ENCODE data around the gene BEND3.
"Not testable (repeated sequence)": the region's sequence is repeated elsewhere in the genome, so short reads cannot be mapped to it uniquely, and the experiment has no call there.

The BEND3 gene

GRCh38 chr6:107120404-107120803, 5.1 kb upstream of the BEND3 start:
- no peak for DNase-seq (ENCODE audit: low read depth)

DNA sequence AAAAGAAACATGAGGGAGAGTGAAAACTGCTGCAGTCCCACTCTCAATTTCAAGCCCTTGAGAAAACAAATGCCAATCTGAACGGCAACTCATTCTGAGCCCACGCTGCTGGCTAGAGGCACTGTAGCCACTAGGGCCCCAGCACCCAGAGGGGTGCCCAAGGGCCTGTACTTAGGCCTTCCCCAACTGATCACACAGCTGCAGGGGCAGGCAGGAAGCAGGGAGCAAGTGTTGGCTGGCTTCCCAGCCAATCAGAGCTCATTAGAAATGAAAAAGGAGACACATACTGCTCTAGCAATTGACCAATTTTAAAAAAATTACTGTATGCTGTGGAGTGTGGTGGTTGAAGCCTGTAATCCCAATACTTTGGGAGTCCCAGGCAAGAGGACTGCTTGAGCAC, 3.7 kb upstream of the BEND3 start:
- no peak for DNase-seq (ENCODE audit: low read depth)

- DNase-seq (ENCODE audit: low read depth) = not testable (repeated sequence)
These were observed 3.2 kb upstream of the BEND3 start for GRCh38 chr6:107118540-107118939.

GRCh38 chr6:107116931-107117330, 1.6 kb upstream of the BEND3 start:
- DNase-seq (ENCODE audit: low read depth) = no peak

DNA sequence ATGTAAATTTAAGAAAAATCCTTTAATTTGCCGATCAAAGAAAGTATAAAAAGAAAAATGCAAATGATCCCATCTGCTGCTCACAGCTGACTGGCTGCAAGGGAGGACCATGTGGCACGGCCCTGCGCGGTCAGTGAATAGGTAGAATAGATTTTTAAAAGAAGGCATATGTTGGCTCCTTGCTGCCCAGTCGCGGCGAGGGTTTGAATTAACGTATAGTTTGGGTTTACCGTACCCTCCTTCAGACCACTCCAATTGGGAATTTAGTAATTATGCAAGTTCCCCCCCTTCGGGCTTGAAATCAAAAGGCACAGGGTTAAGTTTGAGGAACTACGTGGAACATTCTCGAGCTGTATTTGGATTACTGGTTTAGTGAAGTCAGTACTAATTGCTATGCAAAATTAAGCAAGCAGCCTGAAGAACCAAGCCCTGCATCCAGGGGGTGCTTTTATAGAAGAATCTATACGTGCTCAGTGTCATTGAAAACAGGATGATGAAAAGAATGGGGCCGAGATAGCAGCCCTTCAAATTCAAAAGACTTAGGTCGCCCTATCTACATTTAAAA, 1.1 kb upstream of the BEND3 start:
- no peak for DNase-seq (ENCODE audit: low read depth)

DNA sequence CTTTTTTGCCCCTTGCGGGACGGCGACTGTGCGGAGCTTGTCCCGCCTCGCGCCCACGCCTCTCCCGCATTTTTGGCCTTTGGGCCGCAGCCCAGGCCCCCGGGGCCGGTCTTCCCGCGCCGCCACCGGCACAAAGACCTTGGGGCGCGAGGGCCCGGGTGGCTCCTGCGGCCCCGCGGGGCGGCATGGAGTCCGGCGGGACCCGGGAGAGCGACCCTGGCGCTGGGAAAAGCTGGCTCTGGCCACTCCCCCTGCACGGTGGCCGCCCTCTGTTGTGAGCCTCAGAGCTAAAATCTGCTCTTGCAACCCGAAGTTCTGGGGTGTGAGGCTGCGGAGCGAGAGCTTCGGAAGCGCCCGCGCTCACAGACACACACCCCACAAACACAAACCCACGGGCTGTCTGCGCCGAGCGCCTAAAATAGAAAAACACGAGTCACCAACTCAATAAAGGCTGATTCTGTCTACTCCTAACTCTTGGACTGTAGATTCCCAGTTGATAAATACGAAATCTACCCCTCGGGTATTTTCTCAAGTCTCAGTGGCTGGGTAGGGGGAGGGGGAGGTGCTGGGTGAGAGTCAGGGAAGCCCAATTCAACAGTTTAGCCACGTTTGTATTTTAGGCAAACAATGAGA, 496 bp upstream of the BEND3 start:
- no peak for DNase-seq (ENCODE audit: low read depth)

- peak; percentile 27 for DNase-seq (ENCODE audit: low read depth)
These were observed 946 bp downstream of the BEND3 start for GRCh38 chr6:107114213-107114925.

DNA sequence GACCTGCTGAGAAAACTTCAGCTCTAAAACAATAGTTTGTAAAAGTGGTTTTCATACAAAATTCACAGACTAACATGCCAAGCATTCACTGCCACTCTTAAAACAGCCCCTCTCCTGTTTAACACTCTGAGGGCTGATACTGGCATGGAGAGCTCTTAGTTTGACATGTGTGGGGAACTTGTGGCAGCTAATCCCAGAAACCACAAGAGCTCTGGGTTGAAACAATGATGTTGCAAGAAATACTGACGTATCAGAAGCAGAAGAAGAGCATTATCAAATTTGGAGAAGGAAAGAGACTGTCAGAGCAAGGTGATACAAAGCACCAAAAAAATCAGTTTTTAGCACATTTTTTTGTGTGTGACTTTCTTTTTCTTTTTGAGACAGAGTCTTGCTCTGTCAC, 5.1 kb downstream of the BEND3 start:
- no peak for DNase-seq (ENCODE audit: low read depth)

GRCh38 chr6:107108201-107108890, 7.0 kb downstream of the BEND3 start:
- no peak for DNase-seq (ENCODE audit: low read depth)

DNA sequence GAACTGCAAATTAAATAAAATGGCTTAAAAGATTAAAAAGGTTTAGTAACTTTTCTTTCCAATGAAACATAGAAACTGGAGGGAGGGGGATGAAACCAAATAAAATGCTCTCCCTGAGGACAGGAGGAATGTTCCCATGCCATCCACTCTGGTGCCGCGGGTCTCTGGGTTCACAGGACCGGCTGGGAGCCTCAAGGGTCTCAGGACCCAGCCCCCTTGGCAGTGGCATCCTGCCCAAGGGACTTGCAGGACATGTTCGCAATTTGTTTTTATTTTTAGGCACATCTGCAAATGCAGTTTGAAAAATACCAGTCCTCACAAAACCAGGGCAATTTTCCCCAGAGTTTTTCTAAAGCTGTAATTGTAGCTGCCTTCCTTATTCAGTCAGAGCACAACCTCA, 7.5 kb downstream of the BEND3 start:
- DNase-seq (ENCODE audit: low read depth) = no peak

DNA sequence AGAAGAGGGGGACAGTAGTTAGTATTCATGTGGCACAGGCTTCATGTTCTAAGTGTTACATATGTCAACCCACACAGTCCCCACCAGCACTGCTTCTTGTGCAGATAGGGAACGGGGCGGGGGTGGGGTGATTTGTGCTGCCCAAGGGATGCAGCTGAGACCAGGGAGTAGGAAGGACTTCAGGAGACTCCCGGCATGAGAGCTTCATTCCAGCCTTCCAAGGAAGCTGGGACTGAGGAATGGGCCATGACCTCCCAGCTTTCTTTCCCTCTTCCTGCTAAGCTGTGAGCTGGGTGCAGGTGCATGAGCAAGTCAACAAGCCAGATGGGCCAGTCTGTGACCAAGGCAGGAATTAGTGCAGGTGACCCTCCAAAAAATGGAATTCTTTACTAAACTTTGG, 9.2 kb downstream of the BEND3 start:
- DNase-seq (ENCODE audit: low read depth) = no peak

- no peak for DNase-seq (ENCODE audit: low read depth)
These were observed 9.7 kb downstream of the BEND3 start for GRCh38 chr6:107105511-107106116.

DNA sequence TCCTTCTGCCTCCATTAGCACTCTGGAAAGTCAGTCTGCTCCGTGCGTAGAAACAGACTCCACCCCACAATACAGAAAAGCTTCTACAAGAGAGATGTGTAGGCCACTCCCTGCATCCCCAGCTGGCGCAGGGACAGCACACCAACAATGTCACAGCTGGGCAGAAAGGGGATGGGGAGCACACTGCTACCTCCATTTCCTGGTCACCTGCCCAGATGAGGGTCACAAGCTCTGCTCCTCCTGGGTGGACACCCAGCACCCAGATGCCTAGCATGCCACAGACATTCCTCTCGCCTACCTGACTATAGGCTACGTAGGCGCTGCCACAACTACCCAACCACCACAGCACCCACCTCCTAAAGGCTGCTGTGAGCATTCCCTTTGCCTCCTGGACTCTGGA, 12.2 kb downstream of the BEND3 start:
- DNase-seq (ENCODE audit: low read depth) = no peak

DNA sequence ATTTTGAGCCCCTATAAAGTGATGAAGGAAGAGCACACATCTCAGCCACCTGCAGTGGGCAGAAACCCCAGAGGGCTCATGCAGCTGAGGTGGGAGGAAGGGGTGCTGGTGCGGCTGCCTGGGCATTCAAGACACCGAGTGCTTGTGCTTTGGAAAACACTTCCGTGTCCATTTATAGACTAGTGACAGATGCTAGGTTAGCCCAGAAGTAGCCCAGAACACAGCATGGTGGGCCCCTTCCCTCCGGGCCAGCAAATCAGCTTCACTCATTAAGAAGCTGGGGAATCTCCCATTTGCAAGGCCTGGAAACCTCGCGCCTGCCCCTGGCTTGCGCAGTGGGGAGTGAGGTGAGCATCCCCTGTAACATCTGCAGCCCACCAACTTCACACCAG, 12.9 kb downstream of the BEND3 start:
- DNase-seq (ENCODE audit: low read depth) = no peak

GRCh38 chr6:107101686-107102413, 13.5 kb downstream of the BEND3 start:
- no peak for DNase-seq (ENCODE audit: low read depth)

- DNase-seq (ENCODE audit: low read depth) = no peak
These were observed 14.1 kb downstream of the BEND3 start for GRCh38 chr6:107101211-107101610.

GRCh38 chr6:107098436-107099307, 16.6 kb downstream of the BEND3 start:
- DNase-seq (ENCODE audit: low read depth) = no peak

DNA sequence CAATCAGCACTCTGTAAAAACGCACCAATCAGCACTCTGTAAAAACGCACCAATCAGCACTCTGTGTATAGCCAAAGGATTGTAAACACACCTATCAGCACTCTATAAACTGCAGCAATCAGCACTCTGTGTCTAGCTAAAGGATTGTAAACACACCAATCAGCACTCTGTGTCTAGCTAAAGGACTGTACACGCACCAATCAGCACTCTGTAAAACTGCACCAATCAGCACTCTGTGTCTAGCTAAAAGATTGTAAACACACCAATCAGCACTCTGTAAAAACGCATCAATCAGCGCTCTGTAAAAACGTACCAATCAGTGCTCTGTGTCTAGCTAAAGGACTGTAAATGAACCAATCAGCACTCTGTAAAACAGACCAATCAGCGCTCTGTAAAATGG, 30.9 kb downstream of the BEND3 start:
- not testable (repeated sequence) for DNase-seq (ENCODE audit: low read depth)

DNA sequence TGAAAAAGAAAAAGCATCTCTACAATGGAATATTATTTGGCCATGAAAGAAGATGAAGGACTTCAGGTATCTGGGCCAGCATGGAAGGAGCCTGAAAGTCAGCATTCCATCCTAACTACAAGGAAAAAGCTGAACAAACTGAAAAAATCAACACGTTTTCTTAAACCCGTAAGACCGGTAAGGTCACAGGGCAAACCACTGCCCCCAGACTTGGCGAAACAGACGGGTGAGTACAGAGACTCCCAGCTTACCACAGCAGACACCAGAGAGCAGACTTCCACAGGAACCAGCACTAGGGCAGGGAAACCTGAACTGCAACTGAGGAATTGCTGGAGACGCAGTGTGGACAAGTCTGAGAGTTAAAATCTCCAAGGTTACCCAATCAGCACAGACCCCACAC, 31.4 kb downstream of the BEND3 start:
- DNase-seq (ENCODE audit: low read depth) = no peak

DNA sequence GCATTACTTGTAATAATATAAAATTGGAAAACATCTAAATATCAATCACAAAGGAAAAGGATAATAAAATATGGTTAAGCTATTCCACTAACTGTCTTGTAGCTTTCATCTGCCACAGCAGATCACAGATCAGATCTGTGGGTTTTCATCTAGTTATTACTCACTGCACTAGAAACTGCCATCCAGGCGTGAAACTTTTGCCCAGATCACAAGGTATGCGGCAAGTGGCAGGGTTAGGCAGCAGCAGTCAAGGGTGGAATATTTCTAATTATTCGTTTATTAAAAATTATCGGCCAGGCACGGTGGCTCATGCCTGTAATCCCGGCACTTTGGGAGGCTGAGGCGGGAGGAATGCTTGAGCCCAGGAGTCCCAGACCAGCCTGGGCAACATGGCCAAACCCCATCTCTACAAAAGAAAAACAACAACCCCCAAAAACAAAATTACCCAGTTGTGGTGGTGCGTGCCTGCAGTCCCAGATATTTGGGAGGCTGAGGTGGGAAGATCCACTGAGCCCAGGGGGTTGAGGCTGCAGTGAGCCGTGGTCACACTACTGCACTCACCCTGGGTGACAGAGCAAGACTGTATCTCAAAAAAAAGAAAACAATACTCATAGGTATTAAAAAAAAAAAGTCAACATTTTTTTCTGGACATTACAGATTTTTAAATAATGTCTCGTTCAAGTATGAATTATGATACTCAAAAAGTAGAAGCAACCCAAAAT, 32.1 kb downstream of the BEND3 start:
- DNase-seq (ENCODE audit: low read depth) = no peak

All from GM04503 (cell line).